ENCODE data around the gene IGF2R. TPM values are rescaled to one million over a fixed set of nuclear protein-coding genes. Genes with fewer than 3 reads are reported as not detected.
"Not testable (repeated sequence)": the region's sequence is repeated elsewhere in the genome, so short reads cannot be mapped to it uniquely, and the experiment has no call there.

Gene IGF2R
- polyA plus RNA-seq, 1 donor = 81.5 TPM

GRCh38 chr6:159996626-159997497 lies 28.0 kb downstream of the IGF2R start:
- no peak overlapping the region for H3K27ac ChIP-seq (ENCODE audit: low read length)
- H3K9me3 ChIP-seq (ENCODE audit: control insufficient read depth, low read depth, low read length) = peaks cover 3% of the 10 kb centered on the region
- no peak for DNase-seq
- no peaks in the 10 kb centered on the region for H3K27me3 ChIP-seq (ENCODE audit: control insufficient read depth, insufficient read depth, low read length)
- H3K4me1 ChIP-seq (ENCODE audit: control insufficient read depth, insufficient read depth, low read length) = no peaks in the 10 kb centered on the region
- WGBS (ENCODE audit: insufficient coverage, low lambda C conversion rate) = no CpG with 5 or more reads among the region's 12 CpGs
- H3K36me3 ChIP-seq (ENCODE audit: control insufficient read depth, insufficient read depth, low read length) = peaks cover 14% of the 10 kb centered on the region
- H3K4me3 ChIP-seq (ENCODE audit: low read length) = no peak overlapping the region

GRCh38 chr6:159997498-159998101 lies 28.7 kb downstream of the IGF2R start:
- DNase-seq = no peak
- peaks cover 8% of the 10 kb centered on the region for H3K36me3 ChIP-seq (ENCODE audit: control insufficient read depth, insufficient read depth, low read length)
- no peak overlapping the region for H3K4me3 ChIP-seq (ENCODE audit: low read length)
- H3K27me3 ChIP-seq (ENCODE audit: control insufficient read depth, insufficient read depth, low read length) = no peaks in the 10 kb centered on the region
- H3K4me1 ChIP-seq (ENCODE audit: control insufficient read depth, insufficient read depth, low read length) = no peaks in the 10 kb centered on the region
- peaks cover 3% of the 10 kb centered on the region for H3K9me3 ChIP-seq (ENCODE audit: control insufficient read depth, low read depth, low read length)
- no peak overlapping the region for H3K27ac ChIP-seq (ENCODE audit: low read length)
- WGBS (ENCODE audit: insufficient coverage, low lambda C conversion rate) = 60% methylated on average over 2 of the region's 11 CpGs

DNA sequence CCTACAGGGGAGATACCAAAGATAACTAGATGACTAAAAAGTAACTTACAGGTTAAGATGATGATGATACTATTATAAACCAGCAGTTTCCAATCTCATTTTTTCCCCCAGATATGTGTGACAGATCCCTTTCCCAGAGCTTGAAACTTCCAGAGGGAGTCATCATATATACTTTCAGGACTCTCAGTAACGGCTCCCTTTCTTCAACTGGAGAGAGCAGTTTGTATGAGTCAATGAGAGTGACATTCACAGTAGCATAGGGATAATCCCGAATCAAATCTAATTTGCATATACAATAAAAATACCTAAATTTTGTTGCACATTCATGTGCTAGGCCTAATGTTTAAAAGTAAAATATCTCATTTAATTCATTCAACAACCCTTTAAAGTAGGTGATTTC lies 29.7 kb downstream of the IGF2R start:
- no peak for DNase-seq
- H3K4me3 ChIP-seq (ENCODE audit: low read length) = no peak overlapping the region
- no peaks in the 10 kb centered on the region for H3K4me1 ChIP-seq (ENCODE audit: control insufficient read depth, insufficient read depth, low read length)
- no CpG with 5 or more reads among the region's 2 CpGs for WGBS (ENCODE audit: insufficient coverage, low lambda C conversion rate)
- no peak overlapping the region for H3K27ac ChIP-seq (ENCODE audit: low read length)
- H3K27me3 ChIP-seq (ENCODE audit: control insufficient read depth, insufficient read depth, low read length) = no peaks in the 10 kb centered on the region
- peaks cover 6% of the 10 kb centered on the region for H3K36me3 ChIP-seq (ENCODE audit: control insufficient read depth, insufficient read depth, low read length)
- peaks cover 3% of the 10 kb centered on the region for H3K9me3 ChIP-seq (ENCODE audit: control insufficient read depth, low read depth, low read length)

DNA sequence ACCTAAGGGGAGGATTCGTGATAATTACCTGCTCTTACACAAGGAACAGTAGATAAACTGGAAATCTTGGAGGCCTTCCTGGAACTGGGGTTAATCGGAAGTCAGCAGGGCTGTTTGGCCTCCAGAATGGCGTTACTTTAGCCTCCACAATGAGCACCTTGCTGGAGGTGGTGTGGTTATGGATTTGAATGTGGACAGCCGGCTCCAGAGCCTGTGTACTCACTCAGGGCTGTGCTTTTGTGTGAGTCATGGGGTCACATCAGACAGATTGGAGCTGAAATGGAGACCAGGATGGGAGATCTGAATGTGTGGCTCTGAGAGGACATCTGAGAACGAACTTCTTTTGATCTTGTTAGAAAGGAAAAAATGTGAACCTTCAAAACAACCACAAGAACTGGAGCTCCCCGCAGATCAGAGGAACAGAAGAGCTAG lies 30.4 kb downstream of the IGF2R start:
- Histone ChIP-seq H3K4me3 (ENCODE audit: low read length) (no peak overlapping the region), H3K4me1 (ENCODE audit: control insufficient read depth, insufficient read depth, low read length) (no peaks in the 10 kb centered on the region), H3K27me3 (ENCODE audit: control insufficient read depth, insufficient read depth, low read length) (no peaks in the 10 kb centered on the region), H3K9me3 (ENCODE audit: control insufficient read depth, low read depth, low read length) (peaks cover 5% of the 10 kb centered on the region), H3K27ac (ENCODE audit: low read length) (no peak overlapping the region), H3K36me3 (ENCODE audit: control insufficient read depth, insufficient read depth, low read length) (peaks cover 6% of the 10 kb centered on the region)
- no CpG with 5 or more reads among the region's 6 CpGs for WGBS (ENCODE audit: insufficient coverage, low lambda C conversion rate)
- no peak for DNase-seq

DNA sequence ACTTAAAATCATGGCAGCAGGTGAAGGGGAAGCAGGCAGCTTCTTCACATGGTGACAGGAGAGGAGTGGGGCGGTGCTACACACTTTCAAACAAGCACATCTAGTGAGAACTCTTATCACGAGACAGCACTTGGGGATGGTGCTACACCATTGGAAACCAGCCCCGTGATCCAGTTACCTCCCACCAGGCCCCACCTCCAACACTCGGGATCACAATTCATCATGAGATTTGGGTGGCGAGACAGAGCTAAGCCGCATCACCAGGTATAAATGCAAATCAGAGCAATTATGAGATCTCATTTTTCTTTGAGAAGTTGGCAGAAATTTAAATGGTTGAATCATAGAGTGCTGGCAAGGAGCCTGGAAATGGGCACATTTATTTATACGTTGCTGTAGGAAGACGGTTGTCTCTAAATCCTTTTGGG lies 31.4 kb downstream of the IGF2R start:
- no peak for DNase-seq
- Histone ChIP-seq H3K4me1 (ENCODE audit: control insufficient read depth, insufficient read depth, low read length) (no peaks in the 10 kb centered on the region), H3K27ac (ENCODE audit: low read length) (no peak overlapping the region), H3K36me3 (ENCODE audit: control insufficient read depth, insufficient read depth, low read length) (peaks cover 8% of the 10 kb centered on the region), H3K9me3 (ENCODE audit: control insufficient read depth, low read depth, low read length) (peaks cover 10% of the 10 kb centered on the region), H3K27me3 (ENCODE audit: control insufficient read depth, insufficient read depth, low read length) (no peaks in the 10 kb centered on the region), H3K4me3 (ENCODE audit: low read length) (no peak overlapping the region)
- WGBS (ENCODE audit: insufficient coverage, low lambda C conversion rate) = 80% methylated on average over 1 of the region's 8 CpGs

DNA sequence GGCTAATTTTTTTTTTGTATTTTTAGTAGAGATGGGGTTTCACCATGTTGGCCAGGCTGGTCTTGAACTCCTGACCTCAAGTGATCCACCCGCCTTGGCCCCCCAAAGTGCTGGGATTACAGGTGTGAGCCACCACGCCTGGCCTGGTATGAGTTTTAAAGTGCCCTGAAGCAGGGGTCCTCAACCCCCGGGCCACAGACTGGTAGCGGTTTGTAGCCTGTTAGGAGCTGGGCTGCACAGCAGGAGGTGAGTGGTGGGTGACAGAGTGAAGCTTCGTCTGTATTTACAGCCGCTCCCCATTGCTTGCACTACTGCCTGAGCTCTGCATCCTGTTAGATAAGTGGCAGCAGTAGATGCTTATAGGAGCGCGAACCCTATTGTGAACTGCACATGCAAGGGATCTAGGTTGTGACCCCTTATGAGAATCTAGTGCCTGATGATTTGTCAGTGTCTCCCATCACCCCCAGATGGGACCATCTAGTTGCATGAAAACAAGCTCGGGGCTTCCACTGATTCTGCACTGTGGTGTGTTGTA lies 32.1 kb downstream of the IGF2R start:
- H3K4me1 ChIP-seq (ENCODE audit: control insufficient read depth, insufficient read depth, low read length); H3K27me3 ChIP-seq (ENCODE audit: control insufficient read depth, insufficient read depth, low read length); H3K36me3 ChIP-seq (ENCODE audit: control insufficient read depth, insufficient read depth, low read length); H3K27ac ChIP-seq (ENCODE audit: low read length); DNase-seq; H3K4me3 ChIP-seq (ENCODE audit: low read length): not testable (repeated sequence)
- WGBS (ENCODE audit: insufficient coverage, low lambda C conversion rate) = 83% methylated on average over 1 of the region's 9 CpGs
- H3K9me3 ChIP-seq (ENCODE audit: control insufficient read depth, low read depth, low read length) = peaks cover 17% of the 10 kb centered on the region

DNA sequence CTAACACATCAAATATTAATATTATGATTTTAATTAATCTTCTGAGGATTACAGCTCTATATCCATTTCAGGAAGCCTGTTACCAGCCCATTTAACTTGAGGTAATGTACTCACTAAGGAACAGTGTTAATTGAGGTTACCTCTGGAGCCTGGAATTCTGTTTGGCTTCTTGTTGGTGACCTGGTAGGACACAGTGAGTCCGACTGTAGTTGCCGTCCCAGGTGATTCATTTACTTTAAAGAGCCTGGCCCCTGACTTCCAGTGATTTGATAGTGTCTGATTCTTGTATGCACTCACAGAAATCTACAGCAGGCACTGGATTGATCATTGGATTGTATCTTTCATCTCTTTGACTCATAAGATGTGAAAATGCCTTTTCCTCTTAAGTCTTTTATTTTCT lies 34.0 kb downstream of the IGF2R start:
- no CpG with 5 or more reads among the region's 2 CpGs for WGBS (ENCODE audit: insufficient coverage, low lambda C conversion rate)
- Histone ChIP-seq H3K4me1 (ENCODE audit: control insufficient read depth, insufficient read depth, low read length) (no peaks in the 10 kb centered on the region), H3K36me3 (ENCODE audit: control insufficient read depth, insufficient read depth, low read length) (peaks cover 2% of the 10 kb centered on the region), H3K27me3 (ENCODE audit: control insufficient read depth, insufficient read depth, low read length) (no peaks in the 10 kb centered on the region), H3K9me3 (ENCODE audit: control insufficient read depth, low read depth, low read length) (peaks cover 23% of the 10 kb centered on the region), H3K27ac (ENCODE audit: low read length) (no peak overlapping the region), H3K4me3 (ENCODE audit: low read length) (no peak overlapping the region)
- DNase-seq = no peak

DNA sequence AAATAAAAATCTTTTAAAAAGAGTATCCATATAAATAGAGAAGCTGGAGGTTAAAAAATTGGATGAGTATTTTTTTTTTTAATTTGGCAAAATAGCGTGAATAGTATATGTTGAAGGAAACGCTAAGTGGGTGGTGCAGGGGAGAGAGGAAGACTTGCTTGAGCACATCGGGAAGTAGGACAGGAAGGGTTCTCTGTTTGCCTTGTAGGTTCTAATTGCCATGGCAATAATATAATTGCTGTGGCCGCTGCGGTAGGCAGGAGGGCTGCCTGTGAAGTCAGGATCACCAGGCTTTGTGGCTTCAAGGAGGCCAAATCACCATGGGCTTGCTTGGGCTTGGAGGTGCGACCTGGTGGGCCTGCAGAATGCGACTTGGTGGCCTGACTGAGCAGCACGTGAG lies 35.1 kb downstream of the IGF2R start:
- WGBS (ENCODE audit: insufficient coverage, low lambda C conversion rate) = no CpG with 5 or more reads among the region's 8 CpGs
- peaks cover 23% of the 10 kb centered on the region for H3K9me3 ChIP-seq (ENCODE audit: control insufficient read depth, low read depth, low read length)

DNA sequence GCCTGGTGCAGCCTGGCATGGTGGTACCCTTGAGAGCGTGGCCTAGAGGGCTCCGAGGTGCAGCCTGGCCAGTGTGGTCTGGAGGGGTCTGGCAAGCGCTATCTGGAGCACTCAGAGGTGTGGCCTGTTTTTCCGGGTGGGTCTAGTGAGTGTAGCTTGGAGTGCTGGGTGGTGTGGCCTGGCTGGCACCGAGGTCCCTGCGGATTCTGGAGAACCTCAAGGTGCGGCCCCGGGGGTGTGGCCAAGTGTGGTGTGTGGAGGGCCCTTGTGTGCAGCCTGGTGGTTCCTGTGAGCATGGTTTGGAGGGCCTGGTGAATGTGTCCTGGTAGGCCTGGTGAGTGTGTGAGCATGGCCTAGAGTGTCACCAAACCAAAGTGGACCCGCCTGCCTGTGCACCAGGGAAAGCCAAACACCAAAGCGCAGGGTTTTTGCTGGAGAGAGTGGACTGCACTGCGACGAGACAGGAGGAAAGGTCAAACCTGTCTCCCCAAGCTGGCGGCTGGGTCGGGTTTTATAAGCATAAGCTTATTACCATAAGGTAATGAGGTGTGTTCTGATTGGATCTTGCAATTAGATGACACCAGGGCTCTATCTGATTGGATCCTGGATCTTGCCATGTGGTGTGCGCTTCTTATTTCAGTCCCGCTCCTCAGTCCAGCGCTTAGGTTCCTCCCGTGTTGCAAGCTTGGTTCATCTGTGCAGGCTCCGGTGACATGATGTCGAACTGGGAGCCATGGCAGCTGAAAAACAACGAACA lies 35.7 kb downstream of the IGF2R start:
- Histone ChIP-seq H3K4me3 (ENCODE audit: low read length) (no peak overlapping the region), H3K27ac (ENCODE audit: low read length) (no peak overlapping the region), H3K9me3 (ENCODE audit: control insufficient read depth, low read depth, low read length) (peaks cover 23% of the 10 kb centered on the region), H3K4me1 (ENCODE audit: control insufficient read depth, insufficient read depth, low read length) (no peaks in the 10 kb centered on the region), H3K36me3 (ENCODE audit: control insufficient read depth, insufficient read depth, low read length) (peaks cover 5% of the 10 kb centered on the region), H3K27me3 (ENCODE audit: control insufficient read depth, insufficient read depth, low read length) (no peaks in the 10 kb centered on the region)
- no CpG with 5 or more reads among the region's 21 CpGs for WGBS (ENCODE audit: insufficient coverage, low lambda C conversion rate)
- no peak for DNase-seq

More for the DNA sequence above, 35.1 kb downstream of the IGF2R start:
- no peaks in the 10 kb centered on the region for H3K4me1 ChIP-seq (ENCODE audit: control insufficient read depth, insufficient read depth, low read length)
- peaks cover 5% of the 10 kb centered on the region for H3K36me3 ChIP-seq (ENCODE audit: control insufficient read depth, insufficient read depth, low read length)
- no peak for DNase-seq
- no peak overlapping the region for H3K27ac ChIP-seq (ENCODE audit: low read length)
- H3K4me3 ChIP-seq (ENCODE audit: low read length) = no peak overlapping the region
- no peaks in the 10 kb centered on the region for H3K27me3 ChIP-seq (ENCODE audit: control insufficient read depth, insufficient read depth, low read length)

DNA sequence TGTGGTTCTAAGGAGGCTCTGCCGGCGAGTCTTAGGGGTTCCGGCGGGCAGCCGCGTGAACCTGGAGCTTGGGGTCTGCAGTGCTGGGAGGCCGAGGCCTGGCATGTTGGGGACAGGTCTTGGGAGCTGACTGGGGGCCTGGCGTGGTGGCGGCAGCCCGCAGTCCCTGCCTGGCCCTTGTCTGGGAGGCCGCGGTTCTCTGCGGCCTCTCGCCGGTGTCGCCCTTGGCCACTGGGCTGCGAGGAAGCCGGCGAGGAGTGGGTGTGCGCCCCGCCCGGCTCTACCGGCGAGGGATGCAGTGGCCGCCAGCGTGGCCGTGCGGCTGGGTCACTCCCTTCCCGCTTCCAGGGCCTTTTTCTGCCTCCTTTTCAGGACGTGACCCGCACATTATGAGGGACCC lies 36.3 kb downstream of the IGF2R start:
- WGBS (ENCODE audit: insufficient coverage, low lambda C conversion rate) = no CpG with 5 or more reads among the region's 31 CpGs
- Histone ChIP-seq H3K4me1 (ENCODE audit: control insufficient read depth, insufficient read depth, low read length) (no peaks in the 10 kb centered on the region), H3K27ac (ENCODE audit: low read length) (no peak overlapping the region), H3K36me3 (ENCODE audit: control insufficient read depth, insufficient read depth, low read length) (peaks cover 8% of the 10 kb centered on the region), H3K27me3 (ENCODE audit: control insufficient read depth, insufficient read depth, low read length) (no peaks in the 10 kb centered on the region), H3K4me3 (ENCODE audit: low read length) (no peak overlapping the region), H3K9me3 (ENCODE audit: control insufficient read depth, low read depth, low read length) (peaks cover 23% of the 10 kb centered on the region)
- no peak for DNase-seq
